Body of pancreas (tissue), 4 donors: ENCODE results near the gene LPP.

ENCODE experiments used
- CTCF ChIP-seq, 7 experiments: fragments of 450-650 bp in 4 of 7; fragments of 200-600 bp in 3 of 7; sonication (generic) in 3 of 7; IDR thresholded peaks; one replicate each; pipeline ENCODE4 v1.5.1; 2016 to 2019; ENCODE audit warnings: antibody characterized with exemption in 7 of 7
- POLR2A ChIP-seq, 3 donors: fragments of 450-650 bp; IDR thresholded peaks; one replicate each; pipeline ENCODE4 v1.6.1; 2016; ENCODE audit warnings: antibody characterized with exemption in 3 of 3, mild to moderate bottlenecking in 2 of 3

- no peak for TF ChIP-seq CTCF (IDR thresholded peaks at IDR 0.05)
- no peak for TF ChIP-seq POLR2A (IDR thresholded peaks at IDR 0.05)
Observed at GRCh38 chr3:188316021-188316722, 162.2 kb downstream of the LPP start.
